ENCODE data around the gene NOS3.

Gene NOS3

DNA sequence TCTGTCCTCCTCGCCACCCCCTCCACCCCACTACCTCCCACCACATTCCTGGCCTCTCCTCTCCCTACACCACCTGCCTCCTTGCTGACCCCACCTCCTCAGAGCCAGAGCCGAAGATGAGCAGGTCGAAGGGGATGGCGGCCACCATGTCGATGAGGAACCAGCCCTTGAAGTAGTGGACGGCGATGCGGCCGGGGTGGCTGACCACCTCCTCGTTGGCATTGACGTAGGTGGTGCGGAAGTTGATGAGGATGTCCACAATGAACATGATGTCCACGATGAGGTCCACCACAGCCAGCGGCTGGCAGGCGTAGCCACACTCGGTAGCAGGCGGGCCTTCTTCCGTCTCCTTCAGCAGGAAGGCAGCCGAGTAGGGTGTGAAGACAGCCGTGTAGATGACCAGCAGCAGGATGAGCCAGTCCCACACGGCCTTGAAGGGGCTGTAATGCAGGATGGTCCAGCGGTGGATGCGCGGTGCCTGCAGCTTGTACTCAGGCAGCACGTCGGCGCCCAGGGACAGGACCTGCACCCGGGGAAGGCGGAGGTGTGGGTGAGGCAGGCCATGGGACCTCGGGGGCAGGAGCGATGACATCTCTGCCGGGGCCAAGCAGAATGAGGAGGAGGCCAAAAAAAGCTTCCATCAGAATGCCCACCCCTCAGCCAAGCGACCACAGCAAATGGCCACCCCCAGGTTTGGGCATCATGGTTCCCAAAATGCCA, 38.3 kb upstream of the NOS3 start:
- no peak for DNase-seq

DNA sequence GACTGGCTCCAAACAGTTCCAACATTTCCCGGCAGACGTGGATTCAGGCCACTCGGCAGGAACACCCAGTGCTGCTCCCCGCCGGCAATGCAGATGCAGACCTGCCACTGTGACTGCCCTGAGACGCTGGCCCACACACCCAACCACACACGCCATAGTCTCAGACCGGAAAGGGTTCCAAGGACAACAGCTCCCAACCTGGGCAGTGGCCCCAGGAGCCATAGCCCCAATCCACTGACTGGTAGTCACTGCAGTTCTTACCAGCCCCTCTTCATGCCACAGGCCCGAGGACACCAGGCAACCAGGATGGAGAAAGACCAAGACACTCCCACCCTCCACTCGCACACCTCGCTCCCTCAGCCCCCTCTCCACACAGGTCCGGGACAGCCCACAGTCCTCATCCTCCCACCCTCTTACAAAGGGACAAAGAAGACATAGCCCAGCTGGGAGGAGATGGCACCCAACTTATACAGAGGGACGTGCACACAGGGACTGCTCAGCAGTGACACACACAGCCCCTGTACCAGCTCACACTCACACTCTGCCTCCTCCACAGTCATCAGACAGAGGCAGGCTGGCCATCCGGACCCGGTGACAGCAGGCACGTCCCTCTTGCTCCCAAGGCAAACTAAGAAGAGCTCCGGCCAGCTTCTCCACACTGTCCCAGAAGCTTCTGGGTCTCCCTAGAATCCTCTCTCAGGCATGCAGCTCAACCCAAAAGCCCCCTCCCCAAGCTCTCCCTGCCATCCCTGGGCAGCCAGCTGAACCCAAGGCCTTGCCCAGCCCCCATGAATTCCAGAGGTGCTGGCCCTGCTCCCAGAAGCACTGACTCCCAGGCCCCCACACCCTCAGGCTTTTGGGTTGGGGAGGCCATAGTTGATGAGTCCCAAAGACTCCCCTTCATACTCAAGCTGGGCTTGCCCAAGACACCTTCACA, 37.5 kb upstream of the NOS3 start:
- DNase-seq, result no peak

DNA sequence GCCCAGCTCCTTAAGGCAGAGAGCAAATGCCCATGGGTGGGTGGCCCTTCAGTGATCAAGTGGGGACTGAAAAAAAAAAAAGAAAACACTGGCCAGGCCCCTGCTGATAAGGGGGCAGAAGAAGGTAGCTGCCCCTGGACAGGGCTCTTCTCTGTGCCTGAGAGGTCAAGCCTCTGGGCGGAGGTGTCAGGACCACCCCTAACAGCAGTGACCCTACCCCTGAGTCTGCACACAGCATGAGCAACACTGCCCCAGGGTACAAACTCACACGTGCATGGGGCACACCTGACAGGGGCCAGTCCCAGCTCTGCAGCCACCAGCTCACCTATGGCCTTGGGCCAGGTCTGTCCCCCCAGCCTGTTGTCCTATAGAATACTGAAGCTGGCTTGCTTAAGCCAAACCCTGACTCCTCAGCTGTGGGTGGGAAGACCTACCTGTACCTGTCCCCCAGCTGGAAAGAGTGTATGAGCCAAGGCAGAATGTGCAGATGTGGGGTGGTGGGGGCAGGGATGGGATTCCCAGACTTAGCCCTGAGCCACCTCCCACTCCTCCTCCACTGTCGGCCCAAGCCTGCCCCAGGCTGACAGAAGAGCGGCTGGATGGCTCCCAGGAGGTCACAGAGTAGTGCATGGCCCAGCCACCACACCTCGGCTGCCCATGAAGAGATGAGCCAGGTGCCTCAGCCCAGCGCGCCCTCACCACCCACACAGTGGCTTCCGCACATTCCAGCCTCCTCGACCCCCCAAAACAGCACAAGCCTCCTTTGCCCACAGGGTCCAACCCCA, 36.4 kb upstream of the NOS3 start:
- no peak for DNase-seq

DNA sequence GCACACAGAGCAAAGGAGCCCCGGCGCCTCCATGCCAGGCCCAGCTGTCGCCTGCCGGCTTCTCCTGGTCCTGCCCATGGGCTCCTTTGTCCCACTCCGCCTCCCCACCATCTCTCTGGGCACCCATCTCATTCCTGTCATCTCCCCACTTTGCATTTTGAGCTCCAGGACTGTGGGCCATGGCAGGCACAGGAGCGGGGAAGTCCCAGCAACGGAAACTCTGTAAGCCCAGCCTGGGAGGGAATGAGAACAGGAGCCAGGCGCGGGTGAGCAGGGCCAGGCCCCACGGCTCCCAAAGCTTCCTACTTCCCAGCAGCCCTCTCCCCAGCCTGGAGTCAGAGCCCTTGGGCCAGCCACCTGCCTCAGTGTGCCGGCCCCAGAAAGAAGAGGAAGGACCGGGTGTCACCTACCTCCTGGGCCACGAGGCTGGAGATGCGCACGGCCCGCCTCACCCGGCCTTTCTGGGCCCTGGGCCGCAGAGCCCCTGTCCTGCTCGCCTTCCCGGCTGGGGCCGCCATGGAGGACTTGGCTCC, 35.8 kb upstream of the NOS3 start:
- no peak for DNase-seq

DNA sequence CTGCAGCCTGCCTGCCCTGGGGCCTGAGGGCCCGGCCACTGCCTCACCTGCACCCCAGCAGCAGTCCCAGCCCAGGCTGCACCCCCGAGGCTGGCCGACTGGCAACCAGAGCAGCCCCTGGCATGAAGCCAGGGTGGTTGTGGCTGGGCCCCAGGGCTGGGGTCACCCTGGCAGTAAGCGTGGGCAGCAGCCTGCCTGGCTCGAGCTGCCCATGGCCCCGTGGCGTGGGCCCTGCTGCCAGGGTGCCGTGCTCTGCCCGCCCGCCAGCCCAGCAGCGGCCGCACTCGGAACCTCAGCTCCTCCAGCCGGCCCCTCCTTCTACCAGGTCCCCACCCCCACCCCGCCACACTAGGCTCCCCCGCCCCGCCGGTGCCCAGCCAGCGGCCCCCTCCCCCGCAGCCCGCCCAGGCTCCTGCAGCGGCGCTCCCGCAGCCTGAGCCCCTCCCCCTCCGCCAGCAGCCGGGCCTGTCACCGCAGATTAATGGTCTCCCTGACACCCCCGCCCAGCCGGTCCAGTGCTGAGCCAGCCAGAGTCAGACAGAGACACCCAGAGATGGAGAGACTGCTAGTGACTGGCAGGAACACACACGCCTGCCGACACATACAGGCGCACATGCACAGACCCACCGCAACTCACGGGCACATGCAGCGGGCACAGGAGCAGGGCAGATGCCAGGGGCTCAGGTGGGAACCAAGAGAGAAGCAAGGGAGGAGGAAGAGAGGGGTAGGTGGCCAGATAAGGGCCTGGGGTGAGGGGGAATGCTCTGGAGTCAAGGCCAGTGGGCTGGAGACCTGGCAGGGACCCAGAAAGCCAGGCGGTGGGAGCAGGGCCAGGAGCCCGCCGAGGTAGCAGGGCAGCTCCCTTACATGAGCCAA, 35.1 kb upstream of the NOS3 start:
- no peak for DNase-seq

DNA sequence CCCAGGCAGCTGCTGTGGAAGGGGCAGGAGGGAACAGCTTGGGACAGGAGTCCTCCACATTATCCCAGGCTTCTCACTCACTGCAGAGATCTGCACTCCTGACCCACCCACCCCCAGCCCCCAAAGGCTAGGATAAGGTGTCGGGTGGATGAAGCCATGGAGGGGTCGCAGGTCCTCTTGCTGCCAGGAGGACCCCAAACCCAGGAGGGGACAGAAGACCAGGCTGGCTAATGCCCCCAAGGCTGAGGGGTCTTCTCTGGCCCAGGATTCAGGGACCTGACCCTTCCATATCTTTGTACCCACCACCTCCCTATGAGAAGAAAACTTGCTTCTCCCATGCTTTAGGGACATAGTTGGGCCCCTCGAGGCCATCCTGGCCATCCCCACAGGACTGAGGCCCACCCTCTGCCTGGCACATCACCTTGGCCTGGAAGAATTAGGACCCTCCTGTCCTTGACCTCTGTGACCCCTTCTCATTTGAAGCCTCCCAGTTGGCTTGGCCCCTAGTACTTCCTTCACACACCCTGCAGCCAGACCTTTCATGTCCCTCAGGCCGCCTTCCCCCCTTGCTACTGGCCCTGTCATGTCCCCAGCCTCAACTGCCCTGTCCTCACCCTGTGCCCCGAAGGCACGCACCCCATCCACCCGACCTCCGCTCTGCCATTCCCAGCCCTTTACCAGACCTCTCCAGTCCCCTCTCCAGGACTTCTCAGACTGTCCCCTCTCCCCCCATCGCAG, 34.3 kb upstream of the NOS3 start:
- no peak for DNase-seq

DNA sequence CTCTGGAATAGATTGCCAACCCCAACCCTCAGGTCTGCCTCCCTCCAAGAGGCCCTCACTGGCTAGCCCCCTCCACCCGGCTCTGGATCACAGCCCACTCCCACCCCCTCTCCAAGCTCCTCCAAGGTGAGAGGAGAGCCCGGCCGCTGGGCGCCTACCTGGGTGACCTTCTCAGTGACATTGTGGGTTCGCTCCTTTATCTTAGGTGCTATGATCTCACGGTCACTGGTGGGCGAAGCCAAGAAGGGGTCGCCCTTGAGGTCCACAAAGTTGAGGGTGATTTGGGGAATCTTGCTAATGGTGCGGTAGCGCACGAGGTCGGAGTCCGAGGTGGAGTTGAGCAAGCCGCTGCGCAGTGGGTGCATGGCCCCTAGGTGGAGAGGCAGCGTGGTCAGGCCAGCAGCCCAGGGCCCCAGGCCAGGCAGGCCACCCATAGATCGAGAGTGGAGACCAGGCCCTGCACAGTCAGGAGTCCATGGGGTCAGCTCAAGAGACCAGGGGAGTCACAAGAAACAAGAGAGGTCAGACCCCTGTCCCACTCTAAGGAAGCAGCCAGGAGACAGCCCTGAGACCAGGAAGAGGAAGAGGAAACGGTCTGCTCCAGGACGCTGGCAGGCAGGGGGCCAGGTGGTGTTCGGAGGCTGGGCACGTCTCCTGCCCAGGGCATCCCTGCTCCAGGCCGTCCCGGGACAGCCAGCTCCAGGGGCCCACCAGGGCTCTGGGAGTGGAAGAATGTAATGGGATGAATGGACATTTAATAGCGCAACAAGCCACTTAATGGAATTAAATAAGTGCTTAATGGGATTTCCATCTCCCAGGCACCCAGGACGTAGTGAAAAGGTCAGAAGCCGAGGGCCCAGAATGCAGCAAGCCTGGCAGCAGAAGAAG, 33.4 kb upstream of the NOS3 start:
- no peak for DNase-seq

DNA sequence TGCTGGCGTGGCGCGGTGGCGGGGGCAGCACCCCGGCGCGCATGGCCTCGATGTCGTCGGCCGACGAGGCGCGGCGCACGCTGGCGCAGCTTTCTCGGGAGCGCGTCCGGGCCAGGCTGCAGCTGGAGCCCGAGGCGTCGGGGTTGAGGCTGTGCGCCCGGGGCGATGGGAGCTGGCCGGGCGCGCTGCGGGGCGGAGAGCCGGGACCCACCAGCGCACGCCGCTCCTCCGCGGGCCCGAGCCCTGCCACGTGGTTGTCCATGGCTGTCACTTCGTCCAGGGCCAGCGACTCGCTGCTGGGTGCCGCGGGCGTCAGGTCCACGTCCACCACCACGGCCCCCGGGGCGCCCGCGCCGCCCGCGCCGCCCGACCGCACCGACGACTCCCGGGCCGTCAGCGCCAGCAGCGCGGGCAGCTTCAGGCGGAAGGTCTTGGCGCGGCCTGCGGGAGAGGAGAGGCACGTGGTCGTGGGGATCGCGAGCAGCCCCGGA, 32.7 kb upstream of the NOS3 start:
- no peak for DNase-seq

DNA sequence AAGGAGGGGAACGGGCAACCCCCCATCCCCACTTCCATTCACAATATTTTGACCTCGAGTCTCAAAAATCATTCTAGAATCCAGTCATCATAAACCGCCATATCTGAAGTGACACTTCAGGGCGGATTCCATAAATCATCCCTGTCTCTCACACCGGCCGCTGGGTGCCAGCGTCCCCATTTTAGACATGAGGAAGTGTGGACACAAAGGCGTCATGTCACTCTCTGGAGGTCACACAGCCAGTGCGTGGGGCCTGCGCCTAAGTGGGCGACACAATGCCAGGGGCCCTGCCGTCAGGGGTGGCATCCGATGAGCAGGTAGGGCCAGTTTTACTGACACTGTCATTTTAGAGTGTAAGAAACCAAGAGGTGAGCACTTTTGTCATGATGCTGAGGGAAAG, 32.2 kb upstream of the NOS3 start:
- no peak for DNase-seq

DNA sequence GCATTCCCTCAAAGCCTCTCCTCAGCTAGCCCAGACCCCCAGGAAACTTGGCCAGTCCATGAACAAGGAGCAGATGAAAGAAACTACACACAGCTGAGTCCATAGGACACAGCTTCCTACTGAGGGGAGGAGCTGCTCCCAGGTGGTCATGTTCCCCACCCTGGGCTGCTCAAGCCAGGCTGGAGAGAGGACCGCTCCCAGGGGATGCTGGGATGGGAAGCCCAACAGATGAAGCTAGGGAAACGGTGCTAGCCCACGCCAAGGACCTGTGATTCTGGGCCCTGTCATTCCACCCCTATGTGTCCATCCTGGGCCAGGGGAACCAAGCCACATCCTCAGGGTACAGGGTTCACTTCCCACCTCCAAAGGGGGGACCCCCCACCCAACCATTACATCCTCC, 31.7 kb upstream of the NOS3 start:
- DNase-seq, result no peak

DNA sequence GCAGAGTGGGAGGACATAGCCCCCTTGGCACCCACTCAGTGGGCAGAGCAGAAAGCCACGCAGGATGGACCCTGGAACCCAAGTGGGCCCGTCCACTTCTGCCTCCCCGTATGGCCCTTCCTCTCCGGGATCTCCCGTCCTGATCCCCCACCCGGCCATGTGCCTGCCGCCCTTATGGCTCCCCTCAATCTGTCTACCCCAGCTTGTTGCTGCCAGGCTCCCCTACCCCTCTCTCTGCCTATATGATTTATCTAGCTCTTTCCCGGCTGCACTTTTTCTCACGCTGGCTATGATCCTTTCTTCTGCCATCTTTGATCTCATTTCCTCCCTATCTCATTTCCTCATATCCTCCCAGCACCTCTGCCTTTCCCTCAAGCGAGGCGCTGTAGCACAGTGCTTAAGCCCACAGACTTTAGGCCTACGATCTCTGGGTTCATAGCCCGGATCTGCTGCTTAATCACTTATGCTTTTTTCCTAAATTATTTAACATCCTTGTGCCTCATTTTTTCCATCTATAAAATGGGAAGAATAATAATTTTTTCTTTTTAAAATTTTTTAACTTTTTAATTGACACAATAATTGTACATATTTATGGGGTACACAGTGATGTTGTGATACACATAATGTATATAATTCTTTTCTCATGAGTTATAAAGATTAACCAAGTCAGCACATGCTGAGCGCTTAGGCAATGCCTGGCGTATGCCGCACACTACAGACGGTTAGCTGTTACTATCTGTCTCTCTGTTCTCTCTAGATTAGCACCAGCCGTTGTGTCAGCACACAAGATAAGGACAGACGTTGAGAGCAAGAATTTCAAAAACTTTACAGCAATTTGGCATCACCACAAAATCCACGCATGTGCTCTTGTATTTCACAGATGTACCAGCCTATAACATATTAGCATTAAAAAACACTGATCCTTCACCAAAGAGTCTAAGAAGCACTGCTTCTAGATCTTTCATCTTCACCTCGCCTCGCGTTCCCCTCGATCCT, 30.8 kb upstream of the NOS3 start:
- no peak for DNase-seq

DNA sequence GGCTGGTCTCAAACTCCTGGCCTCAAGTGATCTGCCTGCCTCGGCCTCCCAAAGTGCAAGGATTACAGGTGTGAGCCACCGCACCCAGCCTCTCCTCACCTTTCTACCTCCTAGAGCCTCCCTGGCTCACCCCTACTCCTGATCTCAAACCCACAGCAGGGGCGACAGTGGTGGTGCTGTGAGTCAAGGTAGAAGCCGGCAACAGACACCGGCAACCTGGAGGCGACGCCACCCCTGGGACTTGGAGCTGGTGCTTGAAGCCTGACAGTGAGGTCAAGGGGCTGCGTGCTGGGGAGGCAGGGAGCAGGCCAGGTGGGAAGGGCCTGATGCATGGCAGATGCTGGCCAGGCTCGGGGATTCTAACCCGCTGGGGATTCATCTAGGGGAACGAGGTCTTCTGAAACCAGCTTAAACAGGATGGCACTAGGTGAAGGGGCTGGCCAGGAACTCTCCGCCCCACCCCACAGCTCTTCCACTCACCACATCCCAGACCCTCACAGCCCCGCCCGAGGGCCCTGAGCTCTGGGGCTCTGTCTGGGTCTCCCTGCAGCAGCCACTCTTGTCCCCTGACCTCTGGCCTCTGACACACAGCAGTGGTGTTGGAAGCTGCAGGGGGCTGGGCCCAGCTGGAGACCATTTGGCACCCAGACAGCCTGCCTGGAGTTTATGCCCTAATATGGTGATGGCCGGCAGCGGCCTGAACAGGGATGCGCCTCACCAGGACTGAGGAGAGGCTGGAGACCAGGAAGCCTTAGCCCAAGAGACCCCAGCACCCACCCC, 29.1 kb upstream of the NOS3 start:
- DNase-seq, result no peak

DNA sequence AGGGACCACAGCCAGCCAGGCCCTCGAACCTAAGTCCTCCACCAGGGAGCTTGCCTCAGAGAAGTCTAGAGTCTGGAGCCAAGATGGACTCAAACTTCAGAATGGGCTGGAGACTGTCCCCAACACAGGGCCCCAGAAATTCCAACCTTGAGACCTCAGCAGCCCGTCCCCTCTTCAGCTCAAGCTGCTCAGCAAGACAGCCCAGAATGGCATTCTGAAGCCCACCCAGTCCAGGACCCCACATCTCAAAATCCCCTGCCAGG, 28.6 kb upstream of the NOS3 start:
- DNase-seq, result no peak

DNA sequence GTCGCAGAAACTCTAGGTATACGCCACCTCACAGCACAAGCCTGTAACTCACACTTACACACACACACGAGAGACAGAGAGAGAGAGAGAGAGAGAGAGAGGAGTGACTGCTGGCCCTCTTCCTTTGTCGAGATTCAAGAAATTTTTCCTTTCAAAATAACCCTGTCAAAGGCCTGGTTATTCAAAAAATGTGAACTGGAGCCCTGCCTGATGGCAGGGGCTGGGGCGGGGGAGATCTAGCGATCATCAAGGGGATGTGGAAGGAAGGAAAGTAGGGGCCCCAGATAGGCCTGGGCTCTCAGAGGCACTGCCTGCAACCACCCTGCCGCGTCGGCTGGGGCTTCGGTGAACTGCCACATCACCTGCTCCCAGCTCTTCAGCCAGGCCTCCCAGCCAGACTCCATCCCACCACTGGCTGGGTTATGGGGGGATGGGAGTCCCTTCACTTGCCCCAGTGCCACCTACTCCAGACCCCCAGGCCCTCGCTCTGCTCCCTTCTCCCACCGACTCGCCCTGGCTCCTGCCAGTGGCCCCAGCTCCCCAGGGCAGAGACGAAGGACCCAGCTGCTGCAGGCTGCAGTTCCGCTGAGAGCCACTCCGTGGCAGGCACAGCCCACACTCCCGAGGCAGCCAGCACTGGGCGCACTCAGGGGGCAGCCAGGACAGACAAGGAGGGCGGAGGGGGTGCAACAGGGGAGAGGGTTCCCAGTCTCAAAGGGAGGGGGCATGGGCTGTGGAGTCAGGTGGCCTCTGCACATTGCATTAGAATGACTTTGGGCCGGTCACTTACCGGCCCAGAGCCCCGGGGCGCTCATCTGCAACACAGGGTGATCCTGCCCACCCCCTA, 28.0 kb upstream of the NOS3 start:
- DNase-seq, result no peak

DNA sequence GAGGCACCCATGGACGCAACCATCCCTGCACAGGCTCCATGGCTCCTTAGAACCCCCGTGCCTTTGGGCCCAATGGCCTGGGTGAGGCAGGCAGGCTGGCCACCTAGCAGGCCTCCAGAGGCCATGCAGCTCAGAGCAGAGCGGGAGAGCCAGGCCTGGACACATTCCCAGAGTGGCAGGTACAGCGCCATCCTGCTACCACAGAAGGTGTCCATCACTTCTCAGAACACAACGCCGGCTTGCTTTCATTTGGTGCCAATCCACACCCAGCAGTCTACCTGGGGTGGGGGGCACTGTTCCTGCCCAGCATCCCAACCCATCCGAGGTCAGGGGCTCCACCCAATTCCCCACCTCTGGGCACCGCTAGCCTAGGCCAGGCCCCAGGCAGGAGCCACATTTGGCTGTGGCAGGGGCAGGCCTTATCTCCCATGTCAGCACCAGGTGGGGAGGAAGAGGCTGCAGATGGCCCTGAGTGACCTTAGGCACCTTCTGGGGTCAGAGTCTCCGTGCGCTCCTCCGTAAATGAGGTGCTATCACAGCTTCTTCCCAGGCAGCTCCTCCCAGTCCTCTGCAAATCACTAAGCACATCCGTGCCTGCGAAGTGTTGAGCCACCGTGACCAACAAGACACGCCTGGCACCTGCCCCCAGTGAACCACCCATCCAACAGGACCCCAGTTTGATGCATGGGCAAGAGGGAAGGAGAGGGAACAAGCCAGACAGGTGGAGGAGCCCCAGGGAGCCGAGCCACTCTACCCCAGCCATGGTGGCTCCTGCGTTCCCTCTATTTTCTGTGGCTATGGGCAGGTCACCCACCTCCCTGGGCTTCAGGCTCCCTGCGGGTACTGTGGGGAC, 26.9 kb upstream of the NOS3 start:
- DNase-seq, result no peak

DNA sequence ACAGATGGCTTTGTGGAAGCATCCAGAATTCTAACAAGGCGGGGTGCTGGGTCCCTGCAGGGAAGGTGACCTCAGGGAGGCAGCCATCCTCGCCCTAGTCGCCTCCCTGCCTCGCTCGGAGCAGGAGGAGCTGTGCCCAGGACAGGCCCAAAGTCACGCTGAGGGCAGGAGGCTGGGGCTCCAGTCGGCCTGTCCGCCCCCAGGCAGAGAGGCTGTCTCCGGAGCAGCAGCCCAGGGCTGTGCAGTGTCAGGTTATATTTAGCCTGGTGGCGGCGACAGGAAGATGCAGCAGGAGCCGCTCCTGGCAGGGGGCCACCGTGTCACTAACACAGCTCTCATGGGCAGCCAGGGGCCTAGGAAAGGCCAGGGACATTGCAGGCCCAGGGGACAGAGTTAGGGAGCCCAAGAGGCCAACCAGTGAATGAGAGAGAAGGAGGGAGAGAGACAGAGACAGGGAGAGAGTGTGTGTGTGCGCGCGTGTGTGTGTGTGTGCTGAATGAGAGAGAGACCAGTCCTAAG, 26.2 kb upstream of the NOS3 start:
- no peak for DNase-seq

All from NCI-H1436 (cell line).